H9 (cell line): ENCODE measurements around the gene UBFD1. TPM values are rescaled to one million over a fixed set of nuclear protein-coding genes. Genes with fewer than 3 reads are reported as not detected.

ENCODE experiments used
- DNase-seq: peaks from one replicate; pipeline ENCODE4 v3.0.0-alpha.2; 2017
- H2AFZ ChIP-seq: one replicate; pipeline ENCODE4 v1.6.1; 2013; ENCODE audit warnings: mild to moderate bottlenecking, low read length, control low read depth, moderate library complexity
- H2AK5ac ChIP-seq: 2 replicates; pipeline ENCODE4 v1.6.1; 2013; ENCODE audit warnings: low read length, control low read depth, mixed read lengths; ENCODE audit not compliant: insufficient read length
- H2BK120ac ChIP-seq: one replicate; pipeline ENCODE4 v1.6.1; 2013; ENCODE audit warnings: low read depth, mild to moderate bottlenecking, low read length, control low read depth, inconsistent platforms; ENCODE audit not compliant: poor library complexity, severe bottlenecking
- H2BK12ac ChIP-seq: 2 replicates; pipeline ENCODE4 v1.6.1; 2013; ENCODE audit warnings: low read length, control low read depth, mixed read lengths, low read depth; ENCODE audit not compliant: insufficient read length
- H2BK15ac ChIP-seq: 2 replicates; pipeline ENCODE4 v1.6.1; 2013; ENCODE audit warnings: low read depth, low read length, control low read depth
- H2BK20ac ChIP-seq: one replicate; pipeline ENCODE4 v1.6.1; 2013; ENCODE audit warnings: low read depth, mild to moderate bottlenecking, low read length, control low read depth, inconsistent platforms; ENCODE audit not compliant: poor library complexity, severe bottlenecking
- H2BK5ac ChIP-seq: 2 replicates; pipeline ENCODE4 v1.6.1; 2013; ENCODE audit warnings: low read length, control low read depth, mixed read lengths; ENCODE audit not compliant: insufficient read length
- H3K14ac ChIP-seq: 2 replicates; pipeline ENCODE4 v1.6.1; 2013; ENCODE audit warnings: low read length, control low read depth; ENCODE audit not compliant: insufficient read depth
- H3K18ac ChIP-seq: 2 replicates; pipeline ENCODE4 v1.6.1; 2013; ENCODE audit warnings: low read depth, mild to moderate bottlenecking, mixed read lengths, low read length, control low read depth; ENCODE audit not compliant: insufficient read length
- H3K23ac ChIP-seq: 2 replicates; pipeline ENCODE4 v1.6.1; 2013; ENCODE audit warnings: low read length, control low read depth, mixed read lengths, low read depth; ENCODE audit not compliant: insufficient read length
- H3K23me2 ChIP-seq: 2 replicates; pipeline ENCODE4 v1.6.1; 2013; ENCODE audit warnings: low read depth, mild to moderate bottlenecking, mixed read lengths, low read length, control low read depth; ENCODE audit not compliant: insufficient read length, poor library complexity, severe bottlenecking
- H3K27ac ChIP-seq: 2 replicates; pipeline ENCODE4 v1.5.1; 2013; ENCODE audit warnings: low read length, control low read depth, mixed read lengths, low read depth; ENCODE audit not compliant: insufficient read length
- H3K27me3 ChIP-seq: 2 replicates; pipeline ENCODE4 v1.6.1; 2013; ENCODE audit warnings: low read length, control low read depth, inconsistent platforms; ENCODE audit not compliant: insufficient read depth
- H3K4ac ChIP-seq: 2 replicates; pipeline ENCODE4 v1.6.1; 2013; ENCODE audit warnings: low read depth, mild to moderate bottlenecking, control low read depth, inconsistent platforms, low read length, moderate library complexity
- H3K4me1 ChIP-seq: 2 replicates; pipeline ENCODE4 v1.6.1; 2013; ENCODE audit warnings: low read length, control low read depth, inconsistent platforms; ENCODE audit not compliant: insufficient read depth
- H3K4me2 ChIP-seq: 2 replicates; pipeline ENCODE4 v1.6.1; 2013; ENCODE audit warnings: low read length, control low read depth, mixed read lengths; ENCODE audit not compliant: insufficient read length, insufficient read depth
- H3K56ac ChIP-seq: 2 replicates; pipeline ENCODE4 v1.6.1; 2013; ENCODE audit warnings: low read depth, mild to moderate bottlenecking, mixed read lengths, low read length, control low read depth; ENCODE audit not compliant: insufficient read length
- H3K79me1 ChIP-seq: 2 replicates; pipeline ENCODE4 v1.6.1; 2013; ENCODE audit warnings: low read depth, mild to moderate bottlenecking, moderate library complexity, low read length, control low read depth, inconsistent platforms; ENCODE audit not compliant: insufficient read depth, poor library complexity, severe bottlenecking
- H3K79me2 ChIP-seq: 2 replicates; pipeline ENCODE4 v1.6.1; 2013; ENCODE audit warnings: low read length, control low read depth, inconsistent platforms; ENCODE audit not compliant: insufficient read depth
- H3K9ac ChIP-seq: 2 replicates; pipeline ENCODE4 v1.6.1; 2013; ENCODE audit warnings: low read length, control low read depth, mixed read lengths; ENCODE audit not compliant: insufficient read length; ENCODE audit errors: extremely low read depth
- H3K9me3 ChIP-seq: one replicate; pipeline ENCODE4 v1.6.1; 2013; ENCODE audit warnings: low read depth, low read length, inconsistent platforms; ENCODE audit not compliant: control insufficient read depth
- H3T11ph ChIP-seq: one replicate; pipeline ENCODE4 v1.6.1; 2013; ENCODE audit warnings: mild to moderate bottlenecking, low read length, control low read depth, inconsistent platforms
- H4K20me1 ChIP-seq: one replicate; pipeline ENCODE4 v1.6.1; 2013; ENCODE audit not compliant: control insufficient read depth, insufficient read length, insufficient read depth
- H4K5ac ChIP-seq: 2 replicates; pipeline ENCODE4 v1.6.1; 2013; ENCODE audit warnings: low read depth, mild to moderate bottlenecking, mixed read lengths, low read length, control low read depth; ENCODE audit not compliant: insufficient read length
- H4K8ac ChIP-seq: replicated peaks from 2 replicates; pipeline ENCODE4 v1.6.1; 2013; ENCODE audit warnings: low read length, control low read depth, mixed read lengths, low read depth; ENCODE audit not compliant: insufficient read length
- H4K91ac ChIP-seq: 2 replicates; pipeline ENCODE4 v1.6.1; 2013; ENCODE audit warnings: low read depth, mild to moderate bottlenecking, moderate library complexity, mixed read lengths, low read length, control low read depth; ENCODE audit not compliant: insufficient read length
- H3K27ac Mint-ChIP-seq, 3 experiments: 2 replicates in 2 of 3; 3 replicates in 1 of 3; pipeline ENCODE4 v1.8.0; 2020 to 2021; ENCODE audit warnings: mixed read lengths in 3 of 3, mild to moderate bottlenecking in 1 of 3, moderate library complexity in 1 of 3
- H3K27me3 Mint-ChIP-seq: 2 replicates; pipeline ENCODE4 v1.8.0; 2021; ENCODE audit warnings: low read depth, mild to moderate bottlenecking, moderate library complexity, mixed read lengths
- H3K36me3 Mint-ChIP-seq, 3 experiments: 2 replicates in 2 of 3; 3 replicates in 1 of 3; pipeline ENCODE4 v1.8.0; 2020 to 2021; ENCODE audit warnings: low read depth in 3 of 3, mixed read lengths in 3 of 3; ENCODE audit not compliant: insufficient read depth in 1 of 3
- H3K4me1 Mint-ChIP-seq, 2 experiments: 2 replicates each; pipeline ENCODE4 v1.8.0; 2020; ENCODE audit warnings: mixed read lengths in 2 of 2
- H3K4me3 Mint-ChIP-seq, 2 experiments: 2 replicates in 1 of 2; 3 replicates in 1 of 2; pipeline ENCODE4 v1.8.0; 2020 to 2021; ENCODE audit warnings: mild to moderate bottlenecking in 2 of 2, mixed read lengths in 2 of 2, moderate library complexity in 1 of 2
- H3K9me3 Mint-ChIP-seq, 2 experiments: 2 replicates in 1 of 2; 3 replicates in 1 of 2; pipeline ENCODE4 v1.8.0; 2020; ENCODE audit warnings: mild to moderate bottlenecking in 2 of 2, mixed read lengths in 2 of 2, moderate library complexity in 1 of 2
- WGBS: extraction: QIAGEN DNeasy Blood & Tissue Kit; methylation state at CpG from one replicate; pipeline ENCODE4 v1.1.7; 2013; ENCODE audit warnings: missing lambda C conversion rate, low lambda C conversion rate, mixed read lengths; ENCODE audit not compliant: insufficient read length; ENCODE audit errors: extremely low coverage; 5-methylcytosine and 5-hydroxymethylcytosine counted together
- total RNA-seq: library from RNA; stranded (reverse); gene quantifications from 2 replicates; pipeline ENCODE4 v1.2.1, GENCODE V29; 2021
- TF ChIP-seq, protein P1 (sequence below): fragments of 200-600 bp; sonication (generic); conservative IDR thresholded peaks from 3 replicates; pipeline ENCODE4 v1.8.0; 2021; ENCODE audit warnings: antibody characterized with exemption, mild to moderate bottlenecking

Gene UBFD1
- total RNA-seq, 1 experiment from 2014 or later, result 107 TPM

DNA sequence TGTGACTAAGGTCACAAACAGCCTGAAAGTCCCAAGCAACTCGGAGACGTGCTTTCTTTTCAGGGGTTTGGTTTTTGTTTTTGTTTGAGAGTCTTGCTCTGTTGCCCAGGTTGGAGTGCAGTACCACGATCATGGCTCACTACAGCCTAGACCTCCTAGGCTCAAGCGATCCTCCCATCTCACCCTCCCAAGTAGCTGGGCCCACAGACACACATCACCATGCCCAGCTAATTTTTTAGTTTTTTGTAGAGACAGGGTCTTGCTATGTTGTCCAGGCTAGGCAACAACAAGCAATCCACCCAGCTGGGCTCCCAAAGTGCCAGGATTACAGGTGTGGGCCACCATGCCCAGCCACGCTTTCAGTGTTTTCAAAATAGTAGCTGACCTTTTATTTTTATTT, 27.5 kb upstream of the UBFD1 start:
- Histone ChIP-seq H3K4me2 (no peak overlapping the region), H3K56ac (no peak overlapping the region), H3K23me2 (no peaks in the 10 kb centered on the region), H3K27ac (no peak overlapping the region), H3K79me2 (no peaks in the 10 kb centered on the region), H2AFZ (no peak overlapping the region), H3T11ph (no peak overlapping the region), H4K5ac (no peak overlapping the region), H2AK5ac (no peak overlapping the region), H2BK5ac (no peak overlapping the region), H3K18ac (no peak overlapping the region), H2BK120ac (no peak overlapping the region), H3K79me1 (no peaks in the 10 kb centered on the region), H3K23ac (no peak overlapping the region), H3K27me3 (no peaks in the 10 kb centered on the region), H3K9me3 (no peaks in the 10 kb centered on the region), H3K14ac (no peak overlapping the region), H3K4me1 (no peaks in the 10 kb centered on the region), H3K9ac (no peak overlapping the region), H2BK15ac (no peak overlapping the region), H2BK12ac (no peak overlapping the region), H4K20me1 (no peaks in the 10 kb centered on the region), H4K91ac (no peak overlapping the region), H3K4ac (no peak overlapping the region), H4K8ac (no peak overlapping the region), H2BK20ac (no peak overlapping the region)
- TF ChIP-seq, protein P1, sequence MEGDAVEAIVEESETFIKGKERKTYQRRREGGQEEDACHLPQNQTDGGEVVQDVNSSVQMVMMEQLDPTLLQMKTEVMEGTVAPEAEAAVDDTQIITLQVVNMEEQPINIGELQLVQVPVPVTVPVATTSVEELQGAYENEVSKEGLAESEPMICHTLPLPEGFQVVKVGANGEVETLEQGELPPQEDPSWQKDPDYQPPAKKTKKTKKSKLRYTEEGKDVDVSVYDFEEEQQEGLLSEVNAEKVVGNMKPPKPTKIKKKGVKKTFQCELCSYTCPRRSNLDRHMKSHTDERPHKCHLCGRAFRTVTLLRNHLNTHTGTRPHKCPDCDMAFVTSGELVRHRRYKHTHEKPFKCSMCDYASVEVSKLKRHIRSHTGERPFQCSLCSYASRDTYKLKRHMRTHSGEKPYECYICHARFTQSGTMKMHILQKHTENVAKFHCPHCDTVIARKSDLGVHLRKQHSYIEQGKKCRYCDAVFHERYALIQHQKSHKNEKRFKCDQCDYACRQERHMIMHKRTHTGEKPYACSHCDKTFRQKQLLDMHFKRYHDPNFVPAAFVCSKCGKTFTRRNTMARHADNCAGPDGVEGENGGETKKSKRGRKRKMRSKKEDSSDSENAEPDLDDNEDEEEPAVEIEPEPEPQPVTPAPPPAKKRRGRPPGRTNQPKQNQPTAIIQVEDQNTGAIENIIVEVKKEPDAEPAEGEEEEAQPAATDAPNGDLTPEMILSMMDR, result no peak
- H3K9me3 Mint-ChIP-seq, result no peaks in the 10 kb centered on the region
- no peak for DNase-seq
- H3K4me3 Mint-ChIP-seq, result no peak overlapping the region
- H3K4me1 Mint-ChIP-seq, result no peaks in the 10 kb centered on the region
- WGBS, result no CpG with 5 or more reads among the region's 5 CpGs
- H3K36me3 Mint-ChIP-seq, result peaks cover 33 to 82% (median 73%) of the 10 kb centered on the region in 3 experiments; a peak in 6 of 7 replicates
- H3K27me3 Mint-ChIP-seq, result no peaks in the 10 kb centered on the region
- H3K27ac Mint-ChIP-seq, result no peak overlapping the region
